Astrocyte of the spinal cord (primary cell): ENCODE data around the gene MAGI2.
"Not testable (repeated sequence)": the region's sequence is repeated elsewhere in the genome, so short reads cannot be mapped to it uniquely, and the experiment has no call there.

ENCODE experiments used
- DNase-seq: peaks from one replicate; pipeline ENCODE4 v3.0.0; 2011; ENCODE audit warnings: low read depth, low spot score
- H3K4me3 ChIP-seq: 2 replicates; pipeline ENCODE4 v1.5.1; 2011; ENCODE audit warnings: low read depth, mild to moderate bottlenecking, low read length, moderate library complexity
- CTCF ChIP-seq: IDR thresholded peaks from 2 replicates; pipeline ENCODE4 v1.5.1; 2012; ENCODE audit warnings: low read depth, mild to moderate bottlenecking, low read length, inconsistent platforms
- in situ Hi-C: cut with HindIII; loops from 2 replicates; pipeline ENCODE4 v1.10.0; 2017; ENCODE audit warnings: low sequenced_read_pairs

The MAGI2 gene

DNA sequence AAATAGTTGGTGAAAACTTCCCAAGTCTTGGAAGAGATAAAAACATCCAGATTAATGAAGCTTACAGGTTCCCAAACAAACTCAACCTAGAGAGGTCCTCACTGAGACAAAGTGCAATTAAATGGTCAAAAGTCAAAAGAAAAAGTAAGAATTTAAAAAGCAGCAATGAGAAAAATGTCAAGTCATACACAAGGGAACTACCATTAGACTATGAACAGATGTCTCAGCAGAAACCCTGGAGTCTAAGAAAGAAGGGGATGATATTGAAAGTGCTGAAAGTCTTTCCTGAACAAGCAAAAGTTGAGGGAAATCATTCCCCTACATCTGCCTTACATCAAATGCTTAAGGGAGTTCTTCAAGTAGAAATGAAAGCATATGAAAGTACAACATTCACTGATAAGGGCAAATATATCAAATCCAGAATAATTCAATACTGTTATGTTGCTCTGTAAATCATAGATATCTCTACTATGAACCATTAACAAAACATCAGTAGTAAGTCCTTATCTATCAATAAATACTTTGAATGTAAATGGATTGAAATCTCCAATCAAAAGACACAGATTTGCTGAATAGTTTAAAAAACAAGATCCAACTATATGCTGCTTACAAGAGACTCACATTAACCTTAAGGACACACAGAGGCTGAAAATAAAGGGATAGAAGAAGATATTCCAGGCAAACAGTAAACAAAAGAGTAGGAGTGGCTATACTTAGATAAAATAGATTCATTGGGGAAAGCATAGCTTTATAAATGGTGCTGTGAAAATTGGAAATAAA, 1205.4 kb downstream of the MAGI2 start:
- no peak for TF ChIP-seq CTCF
- H3K4me3 ChIP-seq: no peak overlapping the region
- no peak for DNase-seq
- in situ Hi-C loops: no loop called here

DNA sequence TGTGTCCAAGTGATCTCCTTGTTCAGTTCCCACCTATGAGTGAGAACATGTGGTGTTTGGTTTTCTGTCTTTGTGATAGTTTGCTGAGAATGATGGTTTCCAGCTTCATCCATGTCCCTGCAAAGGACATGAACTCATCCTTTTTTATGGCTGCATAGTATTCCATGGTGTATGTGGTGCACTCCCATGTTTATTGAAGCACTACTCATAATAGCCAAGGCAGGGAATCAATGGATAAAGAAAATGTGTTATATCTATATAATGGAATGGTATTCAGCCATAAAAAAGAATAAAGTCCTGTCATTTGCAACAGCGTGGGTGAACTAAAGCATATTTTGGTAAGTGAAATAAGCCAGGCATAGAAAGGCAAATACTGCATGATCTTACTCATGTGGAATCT, 1213.3 kb downstream of the MAGI2 start:
- H3K4me3 ChIP-seq, DNase-seq, in situ Hi-C loops: not testable (repeated sequence)

GRCh38 chr7:78234634-78235033, 1218.8 kb downstream of the MAGI2 start:
- no peak for TF ChIP-seq CTCF
- no peak for DNase-seq

GRCh38 chr7:78232806-78233205, 1220.7 kb downstream of the MAGI2 start:
- H3K4me3 ChIP-seq: no peak overlapping the region
- TF ChIP-seq CTCF: no peak
- in situ Hi-C loops: no loop called here
- no peak for DNase-seq

More at GRCh38 chr7:78234634-78235033, 1218.8 kb downstream of the MAGI2 start:
- no peak overlapping the region for H3K4me3 ChIP-seq
- in situ Hi-C loops: no loop called here

- in situ Hi-C loops: no loop called here
- no peak for DNase-seq
- peak; percentile 56 for TF ChIP-seq CTCF
- H3K4me3 ChIP-seq: no peak overlapping the region
These were observed 1227.3 kb downstream of the MAGI2 start for GRCh38 chr7:78226059-78226719.

DNA sequence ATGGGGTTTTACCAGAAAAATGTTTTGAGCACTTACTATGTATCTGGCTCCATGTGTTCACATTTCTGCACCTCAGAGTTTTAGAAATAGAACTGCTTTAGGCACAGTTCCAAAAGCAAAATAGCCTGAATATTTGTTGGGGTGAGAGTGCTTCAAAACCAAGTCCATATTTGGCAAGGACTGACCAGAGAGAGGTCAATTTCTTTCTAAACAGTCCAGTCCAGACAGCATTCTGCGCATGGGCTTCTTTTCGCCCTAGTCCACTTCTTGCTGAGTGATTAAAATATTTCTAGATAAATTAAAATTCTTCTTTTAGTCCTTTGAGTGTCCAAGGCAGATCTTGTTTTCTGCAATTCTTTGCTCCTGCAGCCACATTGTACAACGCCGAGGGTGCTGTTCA, 1227.9 kb downstream of the MAGI2 start:
- DNase-seq: no peak
- H3K4me3 ChIP-seq: no peak overlapping the region
- TF ChIP-seq CTCF: no peak
- in situ Hi-C loops: no loop called here

DNA sequence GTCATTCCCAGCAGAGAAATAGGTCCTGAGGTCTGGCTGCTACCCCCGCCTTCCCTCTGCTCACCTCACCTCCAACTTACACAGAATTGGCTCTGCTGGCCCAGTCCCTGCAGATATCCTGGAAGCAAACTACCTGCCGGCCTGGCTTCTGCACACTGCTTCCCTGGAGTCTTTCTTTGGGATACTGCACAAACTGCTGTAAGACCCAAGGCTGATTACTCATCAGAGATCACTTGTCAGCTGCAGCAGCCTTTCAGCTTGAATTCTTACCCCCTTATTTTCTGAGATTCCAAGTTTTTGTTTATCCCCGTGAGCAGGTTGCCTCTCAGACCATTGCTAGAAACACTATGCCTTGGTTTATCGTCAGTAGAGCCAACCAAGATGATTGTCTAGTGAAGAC, 1228.5 kb downstream of the MAGI2 start:
- no peak for DNase-seq
- in situ Hi-C loops: no loop called here
- no peak for TF ChIP-seq CTCF
- no peak overlapping the region for H3K4me3 ChIP-seq
